C4-2B (cell line): ENCODE results near the gene TMC4.

Experiments
- ZFX ChIP-seq: fragments of 450-650 bp; IDR thresholded peaks from 2 replicates; pipeline ENCODE4 v1.6.1; 2017
- TF ChIP-seq, protein P1 (sequence below): fragments of 450-650 bp; conservative IDR thresholded peaks from 2 replicates; pipeline ENCODE4 v1.5.1; 2017; ENCODE audit warnings: mild to moderate bottlenecking

DNA sequence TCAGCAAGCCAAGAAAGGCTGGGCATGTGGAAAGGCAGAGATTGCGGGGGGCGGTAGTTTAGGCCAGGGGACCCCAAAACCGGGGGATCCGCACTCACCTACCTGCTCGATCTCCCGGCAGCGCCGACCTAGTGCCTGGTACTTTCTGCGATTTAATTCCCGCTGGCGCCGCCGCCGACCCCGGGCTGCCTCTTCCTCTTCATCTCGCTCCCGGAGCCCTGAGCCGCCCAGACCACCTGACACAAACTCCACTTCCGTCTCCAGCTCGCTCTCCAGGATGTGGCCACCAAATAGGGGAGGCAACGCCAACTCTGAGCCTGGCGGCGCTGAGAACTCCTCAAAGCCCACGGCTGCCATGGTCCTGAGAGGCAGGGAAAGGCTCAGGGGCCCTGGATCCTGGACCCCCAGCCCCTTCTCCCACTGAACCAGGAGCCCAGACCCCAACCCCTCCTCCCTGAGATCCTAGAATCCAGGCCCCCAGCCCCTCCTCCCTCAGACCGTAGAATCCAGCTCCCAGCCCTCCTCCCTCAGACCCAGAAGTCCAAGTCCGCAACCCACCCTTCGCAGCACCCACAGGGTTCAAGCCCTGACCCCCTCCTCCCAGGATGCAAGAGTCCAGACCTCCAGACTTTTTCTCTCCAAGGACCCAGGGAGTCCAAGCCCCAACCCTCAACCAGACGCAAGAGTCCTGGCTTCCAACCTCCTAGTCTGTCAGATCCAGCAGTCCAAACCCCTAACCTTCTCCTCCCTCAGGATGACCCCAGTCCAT is 58.4 kb downstream of the TMC4 start:
- TF ChIP-seq, protein P1, sequence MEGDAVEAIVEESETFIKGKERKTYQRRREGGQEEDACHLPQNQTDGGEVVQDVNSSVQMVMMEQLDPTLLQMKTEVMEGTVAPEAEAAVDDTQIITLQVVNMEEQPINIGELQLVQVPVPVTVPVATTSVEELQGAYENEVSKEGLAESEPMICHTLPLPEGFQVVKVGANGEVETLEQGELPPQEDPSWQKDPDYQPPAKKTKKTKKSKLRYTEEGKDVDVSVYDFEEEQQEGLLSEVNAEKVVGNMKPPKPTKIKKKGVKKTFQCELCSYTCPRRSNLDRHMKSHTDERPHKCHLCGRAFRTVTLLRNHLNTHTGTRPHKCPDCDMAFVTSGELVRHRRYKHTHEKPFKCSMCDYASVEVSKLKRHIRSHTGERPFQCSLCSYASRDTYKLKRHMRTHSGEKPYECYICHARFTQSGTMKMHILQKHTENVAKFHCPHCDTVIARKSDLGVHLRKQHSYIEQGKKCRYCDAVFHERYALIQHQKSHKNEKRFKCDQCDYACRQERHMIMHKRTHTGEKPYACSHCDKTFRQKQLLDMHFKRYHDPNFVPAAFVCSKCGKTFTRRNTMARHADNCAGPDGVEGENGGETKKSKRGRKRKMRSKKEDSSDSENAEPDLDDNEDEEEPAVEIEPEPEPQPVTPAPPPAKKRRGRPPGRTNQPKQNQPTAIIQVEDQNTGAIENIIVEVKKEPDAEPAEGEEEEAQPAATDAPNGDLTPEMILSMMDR = no peak
- TF ChIP-seq ZFX = no peak
